HG03108 (cell line): ENCODE measurements around the gene PAQR9.

Experiments
- ATAC-seq: cut with Tn5 transposase; IDR thresholded peaks from one replicate; pipeline ENCODE4 v1.9.1; 2021; ENCODE audit warnings: moderate library complexity; ENCODE audit not compliant: unreplicated experiment

Gene PAQR9

DNA sequence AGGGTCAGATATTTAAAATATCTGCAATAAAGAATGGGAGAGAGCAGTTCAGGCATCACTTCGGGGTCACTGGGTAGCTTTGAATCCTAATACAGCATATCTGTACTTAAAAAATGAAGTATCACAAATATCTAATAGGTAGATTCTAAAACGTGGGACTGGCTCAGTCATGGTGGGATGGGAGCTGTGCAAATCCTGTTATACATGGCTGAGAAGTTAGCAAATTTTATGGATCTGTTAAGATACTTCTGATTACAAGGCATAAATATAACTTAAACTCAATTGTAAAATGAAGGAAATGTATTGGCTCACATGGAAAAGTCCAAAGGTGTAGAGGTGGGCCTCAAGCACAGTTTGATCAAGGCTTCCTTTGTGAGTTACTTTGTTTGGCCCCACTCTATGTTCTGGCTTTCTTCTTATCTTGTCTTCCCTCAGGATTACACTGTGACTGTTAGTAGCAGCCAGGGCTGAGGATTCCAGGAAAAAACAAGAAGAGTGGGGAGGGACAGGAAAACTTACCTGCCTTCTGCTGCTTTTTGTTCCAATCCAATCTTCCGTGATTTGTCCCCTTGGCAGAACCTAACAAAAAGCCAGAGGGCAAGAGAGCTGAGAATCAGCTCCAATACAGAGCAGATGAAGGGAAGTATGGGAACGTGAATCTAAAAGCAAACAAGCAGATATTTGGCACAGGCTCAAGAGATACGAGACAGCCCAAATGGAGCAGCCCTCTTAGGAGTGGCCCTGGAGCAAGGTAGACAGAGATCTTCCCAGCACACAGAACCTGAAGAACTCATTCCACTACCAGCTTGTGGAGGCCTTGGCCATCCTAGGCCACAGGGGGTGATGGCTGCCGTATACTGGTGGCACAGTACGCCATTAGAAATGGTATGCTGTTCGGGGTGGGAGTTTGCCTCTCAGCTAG, 10.9 kb downstream of the PAQR9 start:
- ATAC-seq = no peak

DNA sequence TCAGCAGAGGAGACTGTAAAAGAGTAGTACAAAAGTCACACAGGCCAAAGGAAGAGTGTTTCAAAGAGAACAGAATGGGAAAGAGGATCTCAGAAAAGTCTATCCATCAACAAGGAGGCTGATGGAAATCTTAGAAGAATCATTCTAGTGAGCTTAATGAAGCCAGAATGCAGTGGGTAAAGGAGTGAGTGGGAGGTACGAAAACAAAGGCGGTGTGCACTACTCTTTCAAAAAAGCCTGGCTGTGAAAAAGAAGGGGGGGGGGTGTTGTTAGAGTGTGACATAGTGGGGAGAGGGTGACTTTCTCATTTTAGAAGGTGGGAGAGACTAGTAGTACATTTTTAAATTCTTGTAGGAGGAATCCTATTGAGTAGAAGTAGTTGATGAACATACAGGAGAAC, 11.7 kb downstream of the PAQR9 start:
- ATAC-seq = no peak

DNA sequence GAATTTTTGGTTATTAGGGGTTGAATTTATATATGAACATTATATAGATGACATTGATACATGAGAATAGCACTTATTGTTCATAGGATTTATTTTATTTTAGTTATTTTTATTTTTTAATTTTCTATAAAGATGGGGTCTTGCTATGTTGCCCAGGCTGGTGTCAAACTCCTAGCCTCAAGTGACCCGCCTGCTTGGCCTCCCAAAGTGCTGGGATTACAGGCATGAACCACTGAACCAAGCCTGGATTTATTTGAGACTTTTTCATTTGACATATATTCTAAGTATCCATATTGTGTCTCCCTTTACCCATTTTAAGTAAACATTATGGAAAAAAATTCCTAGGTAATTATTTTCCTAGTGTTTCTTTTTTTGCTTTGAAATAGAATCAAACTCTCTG, 12.5 kb downstream of the PAQR9 start:
- no peak for ATAC-seq

DNA sequence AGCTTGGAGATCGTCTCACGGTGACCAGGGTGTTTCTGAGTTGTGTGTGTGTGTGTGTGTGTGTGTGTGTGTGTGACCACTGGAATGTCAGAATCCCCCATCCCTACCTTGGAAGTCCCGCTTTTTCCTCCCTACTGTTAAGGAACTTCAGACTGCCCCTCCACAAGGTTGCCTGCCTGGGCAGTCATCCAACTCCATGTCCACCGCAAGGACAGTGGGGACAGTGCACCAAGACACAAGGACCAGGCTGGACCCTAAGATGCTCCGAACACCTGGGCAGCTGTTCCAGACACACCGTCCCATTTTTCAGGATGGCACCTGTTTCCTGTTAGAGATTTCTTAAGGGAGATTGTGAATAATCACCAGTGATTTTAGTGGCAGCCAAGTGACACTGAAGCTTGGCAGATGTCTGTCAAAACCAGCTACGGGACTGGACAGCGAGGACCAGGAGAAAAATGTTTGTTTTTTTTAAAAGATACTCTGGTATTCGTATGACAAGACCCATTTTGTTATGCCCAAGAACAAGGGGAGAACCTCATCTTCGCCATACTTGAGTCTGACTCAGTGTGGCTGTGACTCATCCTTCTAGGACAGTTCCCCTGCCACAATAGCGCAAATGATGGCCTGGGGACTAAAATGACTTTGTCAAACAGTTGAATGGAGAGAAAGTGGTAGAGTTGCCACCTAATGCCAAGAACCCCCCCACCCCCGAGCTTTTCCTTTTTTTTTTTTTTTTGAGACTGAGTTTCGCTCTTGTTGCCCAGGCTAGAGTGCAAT, 15.5 kb downstream of the PAQR9 start:
- no peak for ATAC-seq

- ATAC-seq = no peak
Observed at GRCh38 chr3:142947352-142947751, 16.1 kb downstream of the PAQR9 start.

GRCh38 chr3:142946861-142947260, 16.6 kb downstream of the PAQR9 start:
- ATAC-seq = no peak

- ATAC-seq = no peak
Observed at GRCh38 chr3:142945023-142945422, 18.5 kb downstream of the PAQR9 start.

GRCh38 chr3:142944342-142944741, 19.1 kb downstream of the PAQR9 start:
- no peak for ATAC-seq

DNA sequence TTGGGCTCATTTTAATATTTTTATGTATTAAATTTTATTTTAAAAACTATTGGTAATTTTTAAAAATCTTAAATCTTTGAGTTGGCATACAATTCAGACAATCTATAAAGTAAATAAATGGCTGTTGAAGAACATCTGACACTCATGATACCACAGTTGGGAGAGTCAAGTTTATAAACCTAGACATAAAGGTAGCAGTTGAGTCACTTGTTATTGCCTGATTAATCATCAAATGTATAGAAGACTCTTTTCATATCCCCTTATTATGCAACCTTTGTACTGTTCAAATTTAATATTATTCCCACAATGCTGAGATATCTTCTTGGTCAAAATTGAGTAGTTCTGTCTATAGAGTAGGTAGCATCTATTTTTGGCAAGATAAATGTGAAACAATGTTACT, 19.6 kb downstream of the PAQR9 start:
- ATAC-seq = no peak

- no peak for ATAC-seq
Observed at GRCh38 chr3:142943349-142943748, 20.1 kb downstream of the PAQR9 start.

DNA sequence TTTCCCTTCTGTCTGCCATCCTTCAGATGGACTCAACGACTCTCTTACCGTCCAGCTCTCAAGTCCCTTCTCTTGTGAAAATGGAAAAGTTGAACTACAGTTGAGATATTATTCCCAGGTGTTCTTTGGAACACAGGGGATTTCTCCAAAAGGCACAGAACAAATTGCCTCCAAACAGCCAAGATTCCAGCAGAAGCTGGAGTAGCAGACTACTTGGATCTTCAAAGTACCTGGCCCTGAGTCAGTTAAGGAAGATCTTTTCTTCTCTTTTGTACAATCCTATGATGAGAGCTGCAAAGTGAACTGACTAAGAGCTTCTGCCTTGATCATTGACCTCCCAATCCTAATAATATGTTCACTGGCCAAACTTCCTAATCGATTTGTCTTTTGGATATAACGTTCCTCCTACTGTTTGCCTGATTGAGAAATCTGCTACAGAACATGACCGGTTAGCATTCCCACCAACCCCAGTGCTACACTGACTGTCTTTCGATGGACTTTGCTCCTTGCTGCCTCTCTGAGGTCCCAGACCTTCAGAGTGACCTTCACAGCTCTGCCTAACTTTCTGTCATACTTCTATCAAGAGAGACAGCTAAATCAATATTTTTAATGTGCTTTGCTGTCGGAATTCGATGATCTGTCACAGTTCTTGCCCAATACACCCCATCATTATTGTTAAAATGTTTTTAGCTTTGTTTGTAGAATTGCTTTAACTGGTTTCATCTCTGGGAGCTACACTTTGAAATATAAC, 21.9 kb downstream of the PAQR9 start:
- no peak for ATAC-seq

GRCh38 chr3:142940472-142940871, 23.0 kb downstream of the PAQR9 start:
- no peak for ATAC-seq

- no peak for ATAC-seq
Observed at GRCh38 chr3:142940000-142940399, 23.5 kb downstream of the PAQR9 start.

- ATAC-seq = no peak
Observed at GRCh38 chr3:142935963-142936362, 27.5 kb downstream of the PAQR9 start.

DNA sequence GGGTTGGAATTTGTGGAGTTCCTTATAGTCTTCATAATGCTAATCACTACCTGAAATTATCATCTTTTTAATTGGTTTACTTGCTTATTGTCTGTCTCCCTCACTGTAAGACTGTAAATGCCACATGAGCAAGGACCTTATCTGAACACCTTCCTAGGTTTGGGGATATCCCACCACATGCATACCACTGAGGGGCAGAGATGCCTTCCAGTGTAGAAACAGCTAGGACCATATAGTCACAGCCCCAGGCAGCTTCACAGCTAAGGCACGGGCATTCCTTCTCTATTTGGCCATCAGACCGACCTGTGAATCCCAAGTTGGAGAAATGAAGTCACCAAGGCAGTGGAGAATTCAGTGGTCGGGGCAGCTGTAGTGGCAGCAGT, 28.6 kb downstream of the PAQR9 start:
- no peak for ATAC-seq

DNA sequence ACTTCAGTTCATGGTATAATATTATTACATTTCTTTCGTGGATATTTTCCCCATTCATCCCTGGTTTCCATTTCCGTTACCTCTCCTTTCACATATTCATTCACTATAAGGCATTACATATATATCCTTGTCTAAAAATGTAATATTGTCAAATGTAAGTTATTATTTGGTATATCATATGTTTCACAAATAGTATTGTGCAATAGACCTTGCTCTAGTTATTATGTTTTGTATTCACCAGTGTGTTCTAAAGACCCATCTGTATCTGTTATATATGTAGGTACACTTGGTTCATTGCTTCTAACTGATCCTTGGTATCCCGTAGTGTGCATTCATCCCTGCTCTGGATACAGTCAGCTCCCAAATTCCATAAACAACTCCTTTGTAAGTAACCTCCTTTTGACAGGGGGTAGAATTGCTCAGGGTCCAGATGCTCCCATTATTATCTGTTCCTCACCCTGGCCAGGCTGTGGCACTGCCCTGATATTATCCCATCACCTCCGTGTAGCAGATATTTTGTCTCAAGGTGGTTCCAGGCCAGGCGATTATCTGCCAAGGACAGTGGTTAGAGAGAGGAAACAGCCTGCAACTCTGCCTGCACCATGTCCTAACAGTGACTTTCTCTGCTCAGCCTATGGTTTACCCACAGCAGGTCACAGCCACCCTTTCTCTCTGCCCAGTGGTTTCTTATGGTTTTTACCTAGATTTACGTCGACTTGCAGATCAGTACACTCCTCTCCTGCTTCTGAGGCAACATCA, 29.2 kb downstream of the PAQR9 start:
- ATAC-seq = no peak

- ATAC-seq = peak; percentile 76
Observed at GRCh38 chr3:142931222-142931621, 32.3 kb downstream of the PAQR9 start.

- ATAC-seq = no peak
Observed at GRCh38 chr3:142930463-142930862, 33.0 kb downstream of the PAQR9 start.

DNA sequence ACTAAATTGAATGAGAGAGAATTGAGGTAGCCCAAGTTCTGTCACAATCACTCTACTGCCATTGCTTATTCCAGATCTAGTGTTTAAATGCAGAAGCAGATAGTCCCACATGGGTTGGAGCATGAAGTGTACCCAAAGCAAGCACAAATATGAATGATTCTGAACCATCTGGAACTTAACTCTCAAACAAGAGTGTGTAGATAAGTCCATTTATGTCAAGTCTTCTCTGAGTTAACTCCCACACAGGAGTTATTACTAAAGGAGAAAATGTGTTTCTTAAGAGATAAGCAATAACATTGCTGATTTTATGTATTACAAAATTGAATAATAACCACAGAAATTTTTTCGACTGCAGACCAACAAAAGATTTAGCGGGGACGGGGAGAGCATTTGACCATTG, 33.6 kb downstream of the PAQR9 start:
- ATAC-seq = no peak

- no peak for ATAC-seq
Observed at GRCh38 chr3:142929109-142929508, 34.4 kb downstream of the PAQR9 start.
